ENCODE measurements around the gene PHTF1.

- TF ChIP-seq CTCF (IDR thresholded peaks at IDR 0.05), result no peak
- no peak for TF ChIP-seq POLR2A (IDR thresholded peaks at IDR 0.05)
Observed at GRCh38 chr1:113742515-113742914, 16.8 kb downstream of the PHTF1 start.
